GM12878 (cell line): ENCODE measurements around the gene CYP26C1. TPM values are rescaled to one million over a fixed set of nuclear protein-coding genes. Genes with fewer than 3 reads are reported as not detected.

Source experiments
- ATAC-seq: fragments of 200-7000 bp; cut with Tn5 transposase; 3 replicates; pipeline ENCODE4 v1.9.1; 2020; ENCODE audit warnings: mild to moderate bottlenecking, moderate library complexity
- BruUV-seq: library from RNA; stranded (reverse); fragments of 400-500 nt; replicated peaks from 2 replicates; lab custom pipeline; 2021; lab: Mats Ljungman, UMichigan
- CTCF ChIA-PET: fragments of 300-600 bp; sonication (Branson Sonifier 250); formaldehyde crosslinking; extraction: SDS; loops from one replicate; lab custom pipeline; 2021; ENCODE audit warnings: inconsistent platforms; lab: Yijun Ruan, JAX
- POLR2A ChIA-PET: fragments of 350-600 bp; formaldehyde crosslinking; extraction: SDS; loops from one replicate; lab custom pipeline; 2021; ENCODE audit warnings: inconsistent platforms; lab: Charles Lee
- RAD21 ChIA-PET: fragments of 300-600 bp; sonication (Branson Sonifier 250); formaldehyde crosslinking; loops from one replicate; lab custom pipeline; 2023; ENCODE audit warnings: antibody characterized with exemption; ENCODE audit not compliant: unreplicated experiment; lab: Charles Lee
- SMC1A ChIA-PET: fragments of 300-600 bp; sonication (Branson Sonifier 250); formaldehyde crosslinking; loops from one replicate; lab custom pipeline; 2023; ENCODE audit not compliant: unreplicated experiment, uncharacterized antibody; lab: Charles Lee
- DNase-seq: peaks from one replicate; pipeline ENCODE4 v3.0.0-alpha.2; 2011; ENCODE audit warnings: low read depth, low spot score
- FAIRE-seq: peaks from 3 replicates; lab custom pipeline; 2011; peaks lifted over from hg19 to GRCh38; lab: Jason Lieb, UNC
- H2AFZ ChIP-seq: 2 replicates; pipeline ENCODE4 v1.6.0; 2011; ENCODE audit warnings: low read depth, low read length, control low read depth; ENCODE audit not compliant: control insufficient read depth
- H3K27ac ChIP-seq: 2 replicates; pipeline ENCODE4 v1.5.1; 2011; ENCODE audit warnings: control low read depth; ENCODE audit not compliant: control insufficient read depth, insufficient read depth
- H3K27me3 ChIP-seq, 2 experiments: replicated peaks in 1 of 2; 2 replicates each; pipeline versions ENCODE4 v1.6.0 to v1.6.1; 2011; ENCODE audit warnings: low read length in 1 of 2; ENCODE audit not compliant: control insufficient read depth in 2 of 2, insufficient read depth in 2 of 2
- H3K36me3 ChIP-seq, 2 experiments: 2 replicates each; pipeline ENCODE4 v1.5.1; 2011; ENCODE audit warnings: low read length in 1 of 2; ENCODE audit not compliant: control insufficient read depth in 2 of 2, insufficient read depth in 2 of 2
- H3K4me1 ChIP-seq: 2 replicates; pipeline ENCODE4 v1.6.1; 2011; ENCODE audit warnings: mild to moderate bottlenecking, low read length, moderate library complexity, mixed read lengths; ENCODE audit not compliant: control insufficient read depth, insufficient read depth
- H3K4me2 ChIP-seq: 2 replicates; pipeline ENCODE4 v1.6.0; 2011; ENCODE audit warnings: control low read depth; ENCODE audit not compliant: control insufficient read depth, insufficient read depth
- H3K4me3 ChIP-seq: fragments of 200-600 bp; sonication (generic); 2 replicates; pipeline ENCODE4 v1.5.1; 2016
- H3K79me2 ChIP-seq: 2 replicates; pipeline ENCODE4 v1.6.0; 2011; ENCODE audit warnings: low read length; ENCODE audit not compliant: control insufficient read depth, insufficient read depth
- H3K9ac ChIP-seq: 2 replicates; pipeline ENCODE4 v1.8.0; 2011; ENCODE audit warnings: low read length, control low read depth, mixed read lengths; ENCODE audit not compliant: control insufficient read depth, insufficient read depth
- H3K9me3 ChIP-seq: replicated peaks from 3 replicates; pipeline ENCODE4 v1.5.1; 2011; ENCODE audit warnings: mild to moderate bottlenecking, low read length; ENCODE audit not compliant: control insufficient read depth, insufficient read depth
- H4K20me1 ChIP-seq: 2 replicates; pipeline ENCODE4 v1.6.0; 2011; ENCODE audit not compliant: control insufficient read depth, insufficient read depth
- CHD2 ChIP-seq: IDR thresholded peaks from 2 replicates; pipeline ENCODE4 v1.6.1; 2011; ENCODE audit warnings: low read depth, low read length, improper control_type of control experiment, borderline replicate concordance
- DPF2 ChIP-seq: fragments of 450-650 bp; IDR thresholded peaks from 2 replicates; pipeline ENCODE4 v1.6.1; 2017; ENCODE audit warnings: mild to moderate bottlenecking
- EGR1 ChIP-seq, 2 experiments: IDR thresholded peaks; 1 replicate in 1 of 2; 2 replicates in 1 of 2; pipeline ENCODE4 v1.6.1; 2011 to 2012; ENCODE audit warnings: low read depth in 2 of 2, low read length in 2 of 2, borderline replicate concordance in 1 of 2, mild to moderate bottlenecking in 1 of 2, moderate library complexity in 1 of 2
- IKZF1 ChIP-seq: fragments of 450-650 bp; conservative IDR thresholded peaks from 2 replicates; pipeline ENCODE4 v1.6.1; 2017; ENCODE audit warnings: antibody characterized with exemption, mild to moderate bottlenecking
- PML ChIP-seq: IDR thresholded peaks from 2 replicates; pipeline ENCODE4 v1.6.1; 2012; ENCODE audit warnings: low read length, inconsistent platforms
- RBBP5 ChIP-seq: fragments of 200-600 bp; sonication (generic); conservative IDR thresholded peaks from 2 replicates; pipeline ENCODE4 v1.6.1; 2016
- REST ChIP-seq: IDR thresholded peaks from 2 replicates; pipeline ENCODE4 v1.6.1; 2012; ENCODE audit warnings: mild to moderate bottlenecking, low read depth, low read length
- ZBTB33 ChIP-seq: fragments of 450-650 bp; IDR thresholded peaks from 2 replicates; pipeline ENCODE4 v1.6.1; 2017; ENCODE audit warnings: mild to moderate bottlenecking
- ZBTB40 ChIP-seq: fragments of 450-650 bp; IDR thresholded peaks from 2 replicates; pipeline ENCODE4 v1.6.1; 2016; ENCODE audit warnings: mild to moderate bottlenecking, moderate library complexity, borderline replicate concordance
- WGBS: methylation state at CpG from one replicate; pipeline ENCODE4 v1.1.6; 2016; ENCODE audit warnings: low lambda C conversion rate; ENCODE audit not compliant: insufficient replicate concordance, insufficient coverage; ENCODE audit errors: missing lambda C conversion rate; 5-methylcytosine and 5-hydroxymethylcytosine counted together
- in situ Hi-C: fragments of 300-500 bp; cut with MboI; formaldehyde crosslinking; loops from 9 replicates; pipeline ENCODE4 v1.14.3; 2018; ENCODE audit warnings: mixed read lengths
- intact Hi-C: fragments of 100-400 bp; cut with micrococcal nuclease; formaldehyde crosslinking; loops from one replicate; pipeline ENCODE4 v1.14.2; 2022; ENCODE audit not compliant: unreplicated experiment
- polyA plus RNA-seq, 11 experiments: library from polyadenylated mRNA; depleted of rRNA in 4 of 11; unstranded in 6 of 11; stranded (reverse) in 5 of 11; fragments of >200 nt; fragmentation: Nextera tagmentation in 4 of 11; fragmentation: Illumina TruSeq in 1 of 11; extraction: Ambion mirVana in 4 of 11; extraction: Trizol in 1 of 11; gene quantifications; 1 replicate in 1 of 11; 2 replicates in 10 of 11; pipeline versions ENCODE4 v1.2.1 to v1.2.3, GENCODE V29; 2011 to 2016; ENCODE audit warnings: inconsistent platforms in 2 of 11, missing spikeins in 2 of 11, low read depth in 1 of 11
- total RNA-seq, 4 experiments: library from RNA; depleted of rRNA in 3 of 4; stranded (reverse); fragments of >200 nt in 3 of 4; fragmentation: Illumina TruSeq in 1 of 4; extraction: Trizol in 1 of 4; gene quantifications; 2 replicates each; pipeline versions ENCODE4 v1.2.1 to v1.2.3, GENCODE V29; 2013 to 2021

The CYP26C1 gene
- total and polyA plus RNA-seq, 10 of the 15 experiments (the other 5 are each of a cell fraction or from before 2014, with no cell fraction given), result under 0.01 to 0.08 TPM; not detected in 8

- in situ Hi-C loops (no loop called here), intact Hi-C loops (loop anchor here (10.0 kb wide), 2 partner anchors 192 to 428 kb away; no protein-coding TSS in a partner anchor)
- DNase-seq, result no peak
- no peak for FAIRE-seq
- Histone ChIP-seq H3K79me2 (no peaks in the 10 kb centered on the region), H4K20me1 (no peaks in the 10 kb centered on the region; the same call in 1 of the 2 replicates), H3K4me3 (no peak overlapping the region), H3K9me3 (no peaks in the 10 kb centered on the region), H3K36me3 (no peaks in the 10 kb centered on the region), H3K27me3 (peaks cover 28 to 29% of the 10 kb centered on the region in 2 experiments; a peak in 3 of 4 replicates), H3K27ac (no peak overlapping the region), H3K9ac (no peak overlapping the region), H3K4me1 (peaks cover 18% of the 10 kb centered on the region), H2AFZ (no peak overlapping the region), H3K4me2 (no peak overlapping the region)
- TF ChIP-seq REST (no peak), ZBTB33 (no peak), PML (no peak), EGR1 (IDR thresholded peaks at IDR 0.05; ENCODE audit: borderline replicate concordance in 1 of 2, low read depth in 2 of 2, low read length in 2 of 2) (no peak), IKZF1 (no peak), DPF2 (no peak), ZBTB40 (no peak), CHD2 (no peak), RBBP5 (no peak)
- ATAC-seq, result no peak
- ChIA-PET RAD21 (interaction anchor here (1.2 to 1.9 kb wide), 2 partner anchors 215 to 276 kb away, joined by 4 to 5 read pairs; no protein-coding TSS in a partner anchor), CTCF (interaction anchor here (0.7 to 3.2 kb wide), 10 partner anchors 38 to 299 kb away, joined by 3 to 18 read pairs (median 5); no protein-coding TSS in a partner anchor), SMC1A (interaction anchor here (0.8 to 1.3 kb wide), 5 partner anchors 66 to 276 kb away, joined by 3 to 6 read pairs (median 3); no protein-coding TSS in a partner anchor), POLR2A (no interaction called here)
- 3% methylated on average over 2 of the region's 2 CpGs for WGBS
- BruUV-seq, result no TSS peak
Observed at GRCh38 chr10:93076871-93077270, 16.3 kb downstream of the CYP26C1 start.
